ENCODE measurements around the gene SARS2.

- TF ChIP-seq, protein P1, sequence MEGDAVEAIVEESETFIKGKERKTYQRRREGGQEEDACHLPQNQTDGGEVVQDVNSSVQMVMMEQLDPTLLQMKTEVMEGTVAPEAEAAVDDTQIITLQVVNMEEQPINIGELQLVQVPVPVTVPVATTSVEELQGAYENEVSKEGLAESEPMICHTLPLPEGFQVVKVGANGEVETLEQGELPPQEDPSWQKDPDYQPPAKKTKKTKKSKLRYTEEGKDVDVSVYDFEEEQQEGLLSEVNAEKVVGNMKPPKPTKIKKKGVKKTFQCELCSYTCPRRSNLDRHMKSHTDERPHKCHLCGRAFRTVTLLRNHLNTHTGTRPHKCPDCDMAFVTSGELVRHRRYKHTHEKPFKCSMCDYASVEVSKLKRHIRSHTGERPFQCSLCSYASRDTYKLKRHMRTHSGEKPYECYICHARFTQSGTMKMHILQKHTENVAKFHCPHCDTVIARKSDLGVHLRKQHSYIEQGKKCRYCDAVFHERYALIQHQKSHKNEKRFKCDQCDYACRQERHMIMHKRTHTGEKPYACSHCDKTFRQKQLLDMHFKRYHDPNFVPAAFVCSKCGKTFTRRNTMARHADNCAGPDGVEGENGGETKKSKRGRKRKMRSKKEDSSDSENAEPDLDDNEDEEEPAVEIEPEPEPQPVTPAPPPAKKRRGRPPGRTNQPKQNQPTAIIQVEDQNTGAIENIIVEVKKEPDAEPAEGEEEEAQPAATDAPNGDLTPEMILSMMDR (IDR thresholded peaks at IDR 0.05; ENCODE audit: low read depth, low read length, poor library complexity, severe bottlenecking): no peak
- TF ChIP-seq EZH2phosphoT487 (IDR thresholded peaks at IDR 0.05; ENCODE audit: borderline replicate concordance, low read length): no peak
Observed at GRCh38 chr19:38915329-38916321, 14.9 kb downstream of the SARS2 start.
